Natural killer cell (primary cell): ENCODE data around the gene SLC25A21. TPM values are rescaled to one million over a fixed set of nuclear protein-coding genes. Genes with fewer than 3 reads are reported as not detected.

Experiments used
- ATAC-seq, 3 donors: fragments of 150-1000 bp in 2 of 3; fragments of 200-7000 bp in 1 of 3; cut with Tn5 transposase; 1 replicate in 1 of 3; 2 replicates in 2 of 3; pipeline ENCODE4 v1.10.0; 2021; ENCODE audit warnings: mild to moderate bottlenecking in 2 of 3, moderate library complexity in 2 of 3
- DNase-seq, 2 donors: peaks; one replicate each; pipeline versions ENCODE4 v3.0.0 to v3.0.0-alpha.2; 2013 to 2021; ENCODE audit warnings: mixed read lengths in 1 of 2
- H3K27ac ChIP-seq: one replicate; pipeline ENCODE4 v1.5.1; 2013; ENCODE audit warnings: mild to moderate bottlenecking, low read length
- H3K27me3 ChIP-seq: one replicate; pipeline ENCODE4 v1.6.1; 2013; ENCODE audit warnings: low read length; ENCODE audit not compliant: control insufficient read depth, insufficient read depth
- H3K36me3 ChIP-seq: one replicate; pipeline ENCODE4 v1.6.1; 2013; ENCODE audit warnings: low read length; ENCODE audit not compliant: control insufficient read depth, insufficient read depth
- H3K4me1 ChIP-seq: one replicate; pipeline ENCODE4 v1.6.1; 2013; ENCODE audit warnings: low read length; ENCODE audit not compliant: control insufficient read depth, insufficient read depth
- H3K4me3 ChIP-seq: one replicate; pipeline ENCODE4 v1.5.1; 2013; ENCODE audit warnings: low read length
- H3K9me3 ChIP-seq: one replicate; pipeline ENCODE4 v1.6.1; 2013; ENCODE audit warnings: low read length; ENCODE audit not compliant: control insufficient read depth, insufficient read depth
- H3K27ac Mint-ChIP-seq, 2 donors: one replicate each; pipeline ENCODE4 v1.8.0; 2022; ENCODE audit warnings: mild to moderate bottlenecking in 2 of 2, mixed read lengths in 2 of 2, moderate library complexity in 1 of 2
- H3K27me3 Mint-ChIP-seq, 2 donors: one replicate each; pipeline ENCODE4 v1.8.0; 2022; ENCODE audit warnings: low read depth in 2 of 2, mixed read lengths in 2 of 2
- H3K36me3 Mint-ChIP-seq: one replicate; pipeline ENCODE4 v1.8.0; 2022; ENCODE audit warnings: mixed read lengths
- H3K4me1 Mint-ChIP-seq, 2 donors: one replicate each; pipeline ENCODE4 v1.8.0; 2022; ENCODE audit warnings: mixed read lengths in 2 of 2
- H3K4me3 Mint-ChIP-seq: one replicate; pipeline ENCODE4 v1.8.0; 2022; ENCODE audit warnings: mild to moderate bottlenecking, moderate library complexity, mixed read lengths
- H3K9me3 Mint-ChIP-seq, 2 donors: one replicate each; pipeline ENCODE4 v1.8.0; 2022; ENCODE audit warnings: mixed read lengths in 2 of 2
- WGBS: methylation state at CpG from one replicate; pipeline ENCODE4 v1.1.7; 2013; ENCODE audit warnings: missing lambda C conversion rate; ENCODE audit not compliant: insufficient coverage; 5-methylcytosine and 5-hydroxymethylcytosine counted together
- intact Hi-C: fragments of 100-400 bp; cut with micrococcal nuclease; formaldehyde crosslinking; loops from one replicate; pipeline ENCODE4 v1.14.2; 2022
- total RNA-seq, 4 donors: library from RNA; stranded (reverse); fragments of 120-200 nt in 1 of 4; gene quantifications; one replicate each; pipeline versions ENCODE4 v1.2.3 to v1.2.4, GENCODE V29; 2013 to 2022
- TF ChIP-seq, protein P1 (sequence below): fragments of 200-600 bp; IDR thresholded peaks from one replicate; pipeline ENCODE4 v1.8.0; 2022; ENCODE audit warnings: antibody characterized with exemption

SLC25A21 gene
- total RNA-seq, 3 donors from 2014 or later (not counting 1 experiment from before 2014, with no cell fraction given): not detected

DNA sequence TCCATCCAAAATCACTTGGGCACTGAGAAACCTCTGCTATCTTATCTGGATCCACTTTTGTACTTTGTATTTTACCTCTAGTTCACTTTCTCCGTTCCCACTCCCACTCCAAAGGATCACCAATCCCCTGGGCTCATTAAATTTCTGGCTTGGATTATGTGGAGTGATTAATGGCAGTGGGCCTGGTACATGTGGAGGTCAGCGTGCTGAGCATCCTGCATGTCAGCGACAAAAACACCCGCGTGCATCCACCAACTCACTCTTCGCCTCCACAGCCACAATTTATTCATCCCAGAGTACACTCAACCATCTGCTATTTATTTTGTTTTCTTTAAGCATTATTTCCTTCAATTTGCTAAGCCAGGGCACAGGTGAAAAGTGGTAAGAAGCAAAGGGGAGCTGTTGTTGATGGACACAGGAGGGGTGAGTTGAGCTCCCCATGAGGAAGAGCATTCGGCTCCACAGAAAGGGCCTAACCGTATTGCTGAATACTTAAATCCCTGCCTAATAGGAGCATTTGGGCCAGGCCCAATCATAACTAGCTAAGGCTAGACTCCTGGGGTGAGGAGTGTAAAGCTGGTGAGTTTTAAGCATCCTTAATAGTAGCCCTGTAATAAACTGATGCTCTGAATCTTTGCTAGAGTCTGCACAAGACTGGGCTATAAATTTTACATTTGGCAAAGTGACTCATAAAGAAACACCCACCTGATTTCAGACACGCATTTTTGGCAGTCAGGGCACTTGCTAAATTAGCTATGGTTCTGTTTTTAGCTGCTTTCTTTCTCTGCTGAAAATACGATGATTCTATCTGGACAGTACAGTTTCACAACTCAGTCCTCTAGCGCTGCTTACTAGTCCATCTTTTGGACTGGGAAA lies 137.8 kb downstream of the SLC25A21 start:
- Histone ChIP-seq H3K9me3 (no peaks in the 10 kb centered on the region), H3K36me3 (no peaks in the 10 kb centered on the region), H3K4me3 (no peak overlapping the region), H3K27me3 (no peaks in the 10 kb centered on the region), H3K27ac (no peak overlapping the region), H3K4me1 (no peaks in the 10 kb centered on the region)
- Mint-ChIP-seq H3K27me3 (no peaks in the 10 kb centered on the region), H3K9me3 (peaks cover 3 to 5% of the 10 kb centered on the region in 2 donors), H3K4me3 (no peak overlapping the region), H3K36me3 (no peaks in the 10 kb centered on the region), H3K27ac (no peak overlapping the region), H3K4me1 (no peaks in the 10 kb centered on the region)
- intact Hi-C loops: no loop called here
- 91% methylated on average over 10 of the region's 11 CpGs for WGBS
- DNase-seq (no peak), ATAC-seq (no peak)
- TF ChIP-seq, protein P1, sequence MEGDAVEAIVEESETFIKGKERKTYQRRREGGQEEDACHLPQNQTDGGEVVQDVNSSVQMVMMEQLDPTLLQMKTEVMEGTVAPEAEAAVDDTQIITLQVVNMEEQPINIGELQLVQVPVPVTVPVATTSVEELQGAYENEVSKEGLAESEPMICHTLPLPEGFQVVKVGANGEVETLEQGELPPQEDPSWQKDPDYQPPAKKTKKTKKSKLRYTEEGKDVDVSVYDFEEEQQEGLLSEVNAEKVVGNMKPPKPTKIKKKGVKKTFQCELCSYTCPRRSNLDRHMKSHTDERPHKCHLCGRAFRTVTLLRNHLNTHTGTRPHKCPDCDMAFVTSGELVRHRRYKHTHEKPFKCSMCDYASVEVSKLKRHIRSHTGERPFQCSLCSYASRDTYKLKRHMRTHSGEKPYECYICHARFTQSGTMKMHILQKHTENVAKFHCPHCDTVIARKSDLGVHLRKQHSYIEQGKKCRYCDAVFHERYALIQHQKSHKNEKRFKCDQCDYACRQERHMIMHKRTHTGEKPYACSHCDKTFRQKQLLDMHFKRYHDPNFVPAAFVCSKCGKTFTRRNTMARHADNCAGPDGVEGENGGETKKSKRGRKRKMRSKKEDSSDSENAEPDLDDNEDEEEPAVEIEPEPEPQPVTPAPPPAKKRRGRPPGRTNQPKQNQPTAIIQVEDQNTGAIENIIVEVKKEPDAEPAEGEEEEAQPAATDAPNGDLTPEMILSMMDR: no peak

DNA sequence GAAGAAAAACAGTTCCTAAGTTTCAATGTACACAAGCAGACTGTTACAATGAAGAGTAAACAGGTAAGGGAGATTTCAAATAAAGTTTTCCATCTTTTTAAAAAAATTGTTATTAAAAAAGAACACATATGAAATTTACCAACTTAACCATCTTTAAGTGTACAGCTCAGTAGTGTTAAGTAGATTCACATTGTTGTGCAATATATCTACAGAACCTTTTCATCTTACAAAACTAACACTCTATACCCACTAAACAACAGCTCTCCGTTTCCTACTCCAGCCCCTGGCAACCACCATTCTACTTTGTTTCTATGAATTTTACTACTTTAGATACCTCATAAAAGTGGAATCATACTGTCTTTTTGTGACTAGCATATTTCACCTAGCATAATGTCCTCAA lies 139.5 kb downstream of the SLC25A21 start:
- TF ChIP-seq, protein P1: no peak
- H3K27ac ChIP-seq: no peak overlapping the region
- H3K36me3 ChIP-seq: no peaks in the 10 kb centered on the region
- Mint-ChIP-seq H3K27ac (no peak overlapping the region), H3K4me1 (no peaks in the 10 kb centered on the region), H3K9me3 (peaks cover 3 to 6% of the 10 kb centered on the region in 2 donors), H3K27me3 (no peaks in the 10 kb centered on the region), H3K4me3 (no peak overlapping the region), H3K36me3 (no peaks in the 10 kb centered on the region)
- DNase-seq (no peak), ATAC-seq (no peak)
- 95% methylated on average over 1 of the region's 1 CpG for WGBS
- no peaks in the 10 kb centered on the region for H3K4me1 ChIP-seq
- no peaks in the 10 kb centered on the region for H3K9me3 ChIP-seq
- H3K27me3 ChIP-seq: no peaks in the 10 kb centered on the region
- intact Hi-C loops: no loop called here
- no peak overlapping the region for H3K4me3 ChIP-seq

DNA sequence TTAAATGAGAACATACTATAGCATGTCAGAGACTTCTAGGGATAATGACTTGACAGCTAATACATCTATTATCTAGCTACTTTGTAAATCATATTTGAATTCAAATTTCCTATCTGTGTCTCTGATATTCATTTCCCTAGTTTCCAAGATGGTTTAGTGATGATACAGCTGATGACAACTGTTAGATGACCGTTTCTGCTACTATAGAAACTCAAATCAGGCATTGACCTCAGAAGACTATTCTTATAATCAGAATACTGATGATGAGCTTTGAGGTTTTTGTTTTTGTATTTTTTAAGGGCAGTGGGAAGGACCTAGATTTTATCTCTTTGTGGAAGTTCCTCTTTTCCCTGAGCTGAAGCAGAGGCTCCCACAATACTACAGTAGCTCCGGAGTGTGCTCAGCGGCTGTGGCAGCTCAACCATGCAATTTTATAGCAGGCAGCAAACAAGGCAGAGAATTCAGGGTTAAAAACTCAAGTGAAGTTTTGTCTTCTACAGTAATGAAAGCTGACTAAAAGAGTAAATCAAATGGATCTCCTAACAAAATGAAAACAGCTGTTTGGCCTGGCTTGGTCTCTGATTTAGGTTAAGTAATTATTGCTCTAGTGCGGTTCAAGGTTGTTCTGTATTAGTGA lies 145.1 kb downstream of the SLC25A21 start:
- no peak overlapping the region for H3K4me3 ChIP-seq
- H3K9me3 ChIP-seq: no peaks in the 10 kb centered on the region
- H3K36me3 Mint-ChIP-seq: no peaks in the 10 kb centered on the region
- no peaks in the 10 kb centered on the region for H3K27me3 Mint-ChIP-seq
- H3K4me1 Mint-ChIP-seq: no peaks in the 10 kb centered on the region
- DNase-seq: no peak
- peaks cover 0 to 6% of the 10 kb centered on the region in 2 donors for H3K9me3 Mint-ChIP-seq
- H3K27ac ChIP-seq: no peak overlapping the region
- WGBS: 10% methylated on average over 2 of the region's 4 CpGs
- no peaks in the 10 kb centered on the region for H3K27me3 ChIP-seq
- no peaks in the 10 kb centered on the region for H3K36me3 ChIP-seq
- no peak overlapping the region for H3K4me3 Mint-ChIP-seq
- no peak for ATAC-seq
- TF ChIP-seq, protein P1: no peak
- intact Hi-C loops: no loop called here
- no peaks in the 10 kb centered on the region for H3K4me1 ChIP-seq
- no peak overlapping the region for H3K27ac Mint-ChIP-seq
